HepG2 (cell line): ENCODE results near the gene PCBP2. TPM values are rescaled to one million over a fixed set of nuclear protein-coding genes. Genes with fewer than 3 reads are reported as not detected.

Experiments
- ATAD3A ChIP-seq: sonication (generic); formaldehyde crosslinking; IDR thresholded peaks from 2 replicates; pipeline ENCODE4 v1.4.0; 2020; ENCODE audit warnings: missing genetic modification reagents
- ATF1 ChIP-seq: IDR thresholded peaks from 2 replicates; pipeline ENCODE4 v1.6.1; 2016; ENCODE audit warnings: mild to moderate bottlenecking, control low read depth
- FOSL2 ChIP-seq: sonication (generic); formaldehyde crosslinking; IDR thresholded peaks from 2 replicates; pipeline ENCODE4 v1.4.0; 2020; ENCODE audit warnings: missing genetic modification reagents
- FOXO1 ChIP-seq: sonication (generic); formaldehyde crosslinking; IDR thresholded peaks from 2 replicates; pipeline ENCODE4 v1.4.0; 2020; ENCODE audit warnings: missing genetic modification reagents
- MXD3 ChIP-seq: IDR thresholded peaks from 2 replicates; pipeline ENCODE4 v1.6.1; 2016; ENCODE audit warnings: mild to moderate bottlenecking, missing biosample characterization, missing genetic modification reagents
- MZF1 ChIP-seq: sonication (generic); formaldehyde crosslinking; IDR thresholded peaks from 2 replicates; pipeline ENCODE4 v1.8.1; 2023; ENCODE audit warnings: mild to moderate bottlenecking, missing genetic modification reagents, borderline replicate concordance
- PLRG1 ChIP-seq: fragments of 450-650 bp; conservative IDR thresholded peaks from 2 replicates; pipeline ENCODE4 v1.6.1; 2016
- POLR2G ChIP-seq: fragments of 200-400 bp; formaldehyde crosslinking; IDR thresholded peaks from 2 replicates; pipeline ENCODE4 v1.6.1; 2018; ENCODE audit warnings: mild to moderate bottlenecking, low read depth, low read length, moderate library complexity
- RBFOX2 ChIP-seq: fragments of 200-400 bp; formaldehyde crosslinking; IDR thresholded peaks from 2 replicates; pipeline ENCODE4 v1.6.1; 2017; ENCODE audit warnings: low read depth, mild to moderate bottlenecking, low read length
- SKIL ChIP-seq: sonication (generic); formaldehyde crosslinking; IDR thresholded peaks from 2 replicates; pipeline ENCODE4 v1.8.0; 2022; ENCODE audit warnings: missing genetic modification reagents, mild to moderate bottlenecking, moderate library complexity, borderline replicate concordance
- SP2 ChIP-seq: sonication (generic); formaldehyde crosslinking; IDR thresholded peaks from 2 replicates; pipeline ENCODE4 v1.5.1; 2020; ENCODE audit warnings: mild to moderate bottlenecking, missing genetic modification reagents
- SRSF1 ChIP-seq: fragments of 200-400 bp; formaldehyde crosslinking; optimal IDR thresholded peaks from 2 replicates; pipeline ENCODE3; 2017; ENCODE audit warnings: mild to moderate bottlenecking, low read depth, low read length, moderate library complexity
- THRA ChIP-seq: sonication (generic); formaldehyde crosslinking; IDR thresholded peaks from 2 replicates; pipeline ENCODE4 v1.4.0; 2020; ENCODE audit warnings: missing genetic modification reagents, borderline replicate concordance
- THYN1 ChIP-seq: sonication (generic); formaldehyde crosslinking; IDR thresholded peaks from 2 replicates; pipeline ENCODE4 v1.8.1; 2023; ENCODE audit warnings: low read depth, mild to moderate bottlenecking, moderate library complexity, missing genetic modification reagents, borderline replicate concordance
- ZBTB33 ChIP-seq: sonication (generic); formaldehyde crosslinking; IDR thresholded peaks from 2 replicates; pipeline ENCODE4 v1.4.0; 2020; ENCODE audit warnings: missing genetic modification reagents
- ZFP82 ChIP-seq: sonication (generic); formaldehyde crosslinking; IDR thresholded peaks from 2 replicates; pipeline ENCODE4 v1.5.1; 2020; ENCODE audit warnings: mild to moderate bottlenecking, missing genetic modification reagents, borderline replicate concordance
- ZNF329 ChIP-seq: sonication (generic); formaldehyde crosslinking; IDR thresholded peaks from 2 replicates; pipeline ENCODE4 v1.9.0; 2021; ENCODE audit warnings: low read depth, mild to moderate bottlenecking, missing genetic modification reagents
- ZNF615 ChIP-seq: sonication (generic); formaldehyde crosslinking; IDR thresholded peaks from 2 replicates; pipeline ENCODE4 v1.5.0; 2020; ENCODE audit warnings: mild to moderate bottlenecking, missing genetic modification reagents, borderline replicate concordance
- ZNF639 ChIP-seq: conservative IDR thresholded peaks from 2 replicates; pipeline ENCODE4 v1.6.1; 2018; ENCODE audit warnings: missing genetic modification reagents
- ZNF784 ChIP-seq: sonication (generic); formaldehyde crosslinking; IDR thresholded peaks from 2 replicates; pipeline ENCODE4 v1.5.1; 2020; ENCODE audit warnings: missing genetic modification reagents, mild to moderate bottlenecking, borderline replicate concordance
- ZSCAN12 ChIP-seq: sonication (generic); formaldehyde crosslinking; IDR thresholded peaks from 2 replicates; pipeline ENCODE4 v1.9.0; 2021; ENCODE audit warnings: mild to moderate bottlenecking, missing genetic modification reagents
- polyA plus RNA-seq, 8 experiments: library from polyadenylated mRNA; depleted of rRNA in 3 of 8; stranded (reverse) in 7 of 8; unstranded in 1 of 8; fragments of >200 nt; fragmentation: Illumina TruSeq in 4 of 8; extraction: Trizol in 4 of 8; gene quantifications; 2 replicates each; pipeline versions ENCODE4 v1.2.1 to v1.2.3, GENCODE V29; 2011 to 2016; ENCODE audit warnings: low read depth in 4 of 8, missing spikeins in 1 of 8, mixed read lengths in 1 of 8; ENCODE audit not compliant: insufficient read depth in 1 of 8
- total RNA-seq, 5 experiments: library from RNA; depleted of rRNA; stranded (reverse); fragments of >200 nt; fragmentation: Illumina TruSeq; extraction: Trizol; gene quantifications; 2 replicates each; pipeline ENCODE4 v1.2.3, GENCODE V29; 2016; ENCODE audit warnings: low read depth in 1 of 5

PCBP2 gene
- total and polyA plus RNA-seq, 2 of the 13 experiments (the other 11 are each of a cell fraction or from before 2014, with no cell fraction given) = 154 to 345 TPM

GRCh38 chr12:53500776-53501614 is 49.1 kb downstream of the PCBP2 start, which contains the start of gene TARBP2 (continued):
- peak; percentile 83 for TF ChIP-seq SP2
- no peak for TF ChIP-seq ZNF615 (CRISPR knock-in tag)
- TF ChIP-seq ZSCAN12 (CRISPR knock-in tag) = 0 out of 2 replicates have a peak, but pooled peaks have one; percentile 15
- TF ChIP-seq ZBTB33 (CRISPR knock-in tag) = no peak; the same call in 1 of the 2 replicates
- no peak for TF ChIP-seq PLRG1
- TF ChIP-seq FOXO1 (CRISPR knock-in tag) = no peak
- no peak; the same call in 1 of the 2 replicates for TF ChIP-seq THRA (CRISPR knock-in tag)
- peak; percentile 64; the same call in 1 of the 2 replicates for TF ChIP-seq ZNF639
- TF ChIP-seq ZNF329 (CRISPR knock-in tag) = peak; percentile 88
- TF ChIP-seq MZF1 (CRISPR knock-in tag) = peak; percentile 98
- peak; percentile 80 for TF ChIP-seq SRSF1
- TF ChIP-seq THYN1 (CRISPR knock-in tag) = no peak
- TF ChIP-seq ZNF784 (CRISPR knock-in tag) = peak; percentile 96; the same call in 1 of the 2 replicates
- peak; percentile 59; the same call in 1 of the 2 replicates for TF ChIP-seq ZFP82 (CRISPR knock-in tag)
- no peak for TF ChIP-seq SKIL
- peak; percentile 88; the same call in 1 of the 2 replicates for TF ChIP-seq MXD3 (CRISPR knock-in tag)
- peak; percentile 99 for TF ChIP-seq RBFOX2
- peak; percentile 93 for TF ChIP-seq ATF1
- TF ChIP-seq ATAD3A (CRISPR knock-in tag) = no peak
- TF ChIP-seq POLR2G = peak; percentile 96
- no peak; the same call in 1 of the 2 replicates for TF ChIP-seq FOSL2 (CRISPR knock-in tag)
